B cell (primary cell): ENCODE measurements around the gene NTSR2.

Source experiments
- CTCF ChIP-seq: fragments of 200-600 bp; IDR thresholded peaks from one replicate; pipeline ENCODE4 v1.8.0; 2022; ENCODE audit warnings: antibody characterized with exemption, mild to moderate bottlenecking
- EZH2 ChIP-seq: IDR thresholded peaks from 2 replicates; pipeline ENCODE4 v1.6.1; 2012; ENCODE audit warnings: borderline replicate concordance, low read depth, mild to moderate bottlenecking, moderate library complexity, low read length; ENCODE audit not compliant: insufficient read depth, poor library complexity, severe bottlenecking

GRCh38 chr2:11709293-11709692 lies 39.3 kb upstream of the NTSR2 start:
- TF ChIP-seq CTCF = no peak
- TF ChIP-seq EZH2 = no peak
